ENCODE data around the gene H6PD.

The H6PD gene

GRCh38 chr1:9207715-9208114 lies 26.9 kb upstream of the H6PD start:
- DNase-seq: no peak

- no peak for DNase-seq
Measured at GRCh38 chr1:9211291-9211811, 23.2 kb upstream of the H6PD start.

GRCh38 chr1:9212735-9213134 lies 21.8 kb upstream of the H6PD start:
- no peak for DNase-seq

- DNase-seq: no peak
Measured at GRCh38 chr1:9213956-9214355, 20.6 kb upstream of the H6PD start.

GRCh38 chr1:9218917-9219316 lies 15.7 kb upstream of the H6PD start:
- DNase-seq: no peak

- no peak for DNase-seq
Measured at GRCh38 chr1:9222846-9223625, 11.5 kb upstream of the H6PD start.

GRCh38 chr1:9224664-9225410 lies 9.7 kb upstream of the H6PD start:
- no peak for DNase-seq

GRCh38 chr1:9225411-9225785 lies 9.2 kb upstream of the H6PD start:
- DNase-seq: no peak

- DNase-seq: no peak
Measured at GRCh38 chr1:9228609-9229008, 6.0 kb upstream of the H6PD start.

GRCh38 chr1:9229549-9229948 lies 5.0 kb upstream of the H6PD start:
- DNase-seq: no peak

GRCh38 chr1:9230869-9231533 lies 3.6 kb upstream of the H6PD start:
- DNase-seq: no peak

- no peak for DNase-seq
Measured at GRCh38 chr1:9231648-9232332, 2.8 kb upstream of the H6PD start.

GRCh38 chr1:9233241-9233941 lies 1.2 kb upstream of the H6PD start:
- DNase-seq: no peak

- no peak for DNase-seq
Measured at GRCh38 chr1:9233942-9234222, 692 bp upstream of the H6PD start.

GRCh38 chr1:9235096-9235459 lies 504 bp downstream of the H6PD start:
- DNase-seq: no peak

GRCh38 chr1:9235560-9235959 lies 986 bp downstream of the H6PD start:
- DNase-seq: no peak

GRCh38 chr1:9238134-9238533 lies 3.6 kb downstream of the H6PD start:
- no peak for DNase-seq

- DNase-seq: no peak
Measured at GRCh38 chr1:9238550-9238949, 4.0 kb downstream of the H6PD start.

- peak; percentile 41 for DNase-seq
Measured at GRCh38 chr1:9239622-9240401, 5.2 kb downstream of the H6PD start.

- no peak for DNase-seq
Measured at GRCh38 chr1:9240914-9241820, 6.6 kb downstream of the H6PD start.

GRCh38 chr1:9241891-9242290 lies 7.3 kb downstream of the H6PD start:
- DNase-seq: no peak
